ENCODE results near the gene COL6A3. TPM values are rescaled to one million over a fixed set of nuclear protein-coding genes. Genes with fewer than 3 reads are reported as not detected.

Gene COL6A3
- total and polyA plus RNA-seq, 2 of the 13 experiments (the other 11 are each of a cell fraction or from before 2014, with no cell fraction given) = 0.03 TPM; not detected in 1

GRCh38 chr2:237353215-237353614 lies 60.7 kb downstream of the COL6A3 start (continued):
- TF ChIP-seq AFF4 (CRISPR knock-in tag; IDR thresholded peaks at IDR 0.05) = no peak
- no peak for TF ChIP-seq ZNF180 (CRISPR knock-in tag; IDR thresholded peaks at IDR 0.05; ENCODE audit: borderline replicate concordance, low read depth)
- TF ChIP-seq ZSCAN20 (CRISPR knock-in tag; IDR thresholded peaks at IDR 0.05; ENCODE audit: borderline replicate concordance) = no peak

GRCh38 chr2:237352279-237352845 lies 61.6 kb downstream of the COL6A3 start:
- Histone ChIP-seq H3K36me3 (replicated peaks in 1 of 2; ENCODE audit: control insufficient read depth in 1 of 2, insufficient read depth in 2 of 2, low read length in 2 of 2) (no peaks in the 10 kb centered on the region), H2AFZ (ENCODE audit: low read length) (no peak overlapping the region), H3K79me2 (ENCODE audit: insufficient read depth, low read length) (no peaks in the 10 kb centered on the region), H3K9ac (ENCODE audit: insufficient read depth, low read depth, low read length) (no peak overlapping the region), H4K20me1 (ENCODE audit: insufficient read depth, low read length) (no peaks in the 10 kb centered on the region), H3K4me1 (ENCODE audit: insufficient read depth, low read length) (no peaks in the 10 kb centered on the region), H3K27ac (ENCODE audit: extremely low read length, insufficient read depth, low read length) (no peak overlapping the region), H3K4me3 (replicated peaks in 1 of 3; ENCODE audit: insufficient read depth in 1 of 3, low read depth in 2 of 3, low read length in 3 of 3) (no peak overlapping the region), H3K27me3 (ENCODE audit: control insufficient read depth in 1 of 2, insufficient read depth in 2 of 2, low read length in 2 of 2) (peaks cover 3 to 73% of the 10 kb centered on the region in 2 experiments; a peak in 4 of 5 replicates), H3K4me2 (ENCODE audit: low read depth, low read length) (no peak overlapping the region), H3K9me3 (ENCODE audit: low read length) (no peaks in the 10 kb centered on the region)
- intact Hi-C loops (cut with micrococcal nuclease; ENCODE audit: unreplicated experiment) = no loop called here
- in situ Hi-C loops (cut with HindIII; ENCODE audit: extremely low pct_ligation_motif_present, low pct_unique_long_range_greater_than_20kb) = no loop called here
- CTCF ChIA-PET (ENCODE audit: low intra/inter-chr PET ratio, low total read pairs) = no interaction called here
- POLR2A ChIA-PET = no interaction called here
- 0% methylated on average over 6 of the region's 6 CpGs for whole genome bisulfite sequencing (ENCODE audit: low lambda C conversion rate)
- ATAC-seq (no peak), FAIRE-seq (no peak), DNase-seq (ENCODE audit: low spot score) (no peak)
- no TSS peak for BruUV-seq (replicated peaks)
- TF ChIP-seq SCMH1 (CRISPR knock-in tag; IDR thresholded peaks at IDR 0.05; ENCODE audit: borderline replicate concordance) (no peak), FOXK2 (IDR thresholded peaks at IDR 0.05) (no peak), ZNF224 (CRISPR knock-in tag; IDR thresholded peaks at IDR 0.05) (no peak), SMC3 (IDR thresholded peaks at IDR 0.05; ENCODE audit: low read length) (no peak), HMG20B (CRISPR knock-in tag; conservative IDR thresholded peaks at IDR 0.05) (no peak), ZNF292 (CRISPR knock-in tag; IDR thresholded peaks at IDR 0.05; ENCODE audit: borderline replicate concordance, low read depth) (no peak), CBX1 (IDR thresholded peaks at IDR 0.05; ENCODE audit: low read depth) (no peak), REST (IDR thresholded peaks at IDR 0.05; ENCODE audit: borderline replicate concordance in 1 of 2, low read depth in 1 of 2, low read length in 2 of 2) (no peak), MLX (CRISPR knock-in tag; IDR thresholded peaks at IDR 0.05) (no peak), ZNF503 (CRISPR knock-in tag; IDR thresholded peaks at IDR 0.05) (no peak)

Measured in HepG2 (cell line).